GM12801 (cell line): Measurements from ENCODE around the gene KCNQ2.

Experiments
- CTCF ChIP-seq: IDR thresholded peaks from one replicate; pipeline ENCODE4 v1.5.1; 2011; ENCODE audit warnings: control low read depth; ENCODE audit not compliant: insufficient read length; ENCODE audit errors: extremely low read depth

The KCNQ2 gene

GRCh38 chr20:63406011-63406410, 66.4 kb downstream of the KCNQ2 start:
- no peak for TF ChIP-seq CTCF

DNA sequence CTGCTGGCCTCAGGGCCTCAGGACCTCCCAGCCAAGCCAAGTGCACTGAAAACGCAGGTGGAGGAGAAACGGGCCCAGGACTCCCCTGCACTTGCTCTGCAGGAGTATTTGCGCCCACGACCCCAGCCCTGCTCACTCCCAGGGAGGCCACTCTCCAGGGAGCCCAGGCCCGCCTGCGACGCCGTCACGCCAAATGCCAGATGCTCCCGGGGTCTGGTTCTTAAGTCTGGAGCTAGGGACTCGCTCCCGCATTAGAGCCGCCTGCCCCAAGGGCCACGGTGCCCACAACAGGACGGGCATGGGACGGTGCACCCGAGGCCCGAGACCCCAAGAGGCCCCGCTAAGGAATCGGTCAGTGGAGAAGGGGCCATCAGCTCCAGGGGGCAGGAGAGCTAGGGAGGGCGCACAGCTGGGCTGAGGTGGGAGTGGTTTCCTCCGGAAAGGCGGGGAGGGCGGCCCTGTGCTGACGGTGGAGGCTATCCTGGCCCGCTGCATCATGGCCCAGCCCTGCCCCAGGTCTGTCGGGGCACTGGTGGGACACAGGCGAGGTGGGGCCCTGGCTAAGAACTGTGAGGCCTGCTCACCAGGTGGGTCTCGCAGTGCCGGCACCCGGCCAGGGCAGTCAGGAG, 67.2 kb downstream of the KCNQ2 start:
- TF ChIP-seq CTCF, result no peak

- no peak for TF ChIP-seq CTCF
These were observed 68.0 kb downstream of the KCNQ2 start for GRCh38 chr20:63404129-63405085.

DNA sequence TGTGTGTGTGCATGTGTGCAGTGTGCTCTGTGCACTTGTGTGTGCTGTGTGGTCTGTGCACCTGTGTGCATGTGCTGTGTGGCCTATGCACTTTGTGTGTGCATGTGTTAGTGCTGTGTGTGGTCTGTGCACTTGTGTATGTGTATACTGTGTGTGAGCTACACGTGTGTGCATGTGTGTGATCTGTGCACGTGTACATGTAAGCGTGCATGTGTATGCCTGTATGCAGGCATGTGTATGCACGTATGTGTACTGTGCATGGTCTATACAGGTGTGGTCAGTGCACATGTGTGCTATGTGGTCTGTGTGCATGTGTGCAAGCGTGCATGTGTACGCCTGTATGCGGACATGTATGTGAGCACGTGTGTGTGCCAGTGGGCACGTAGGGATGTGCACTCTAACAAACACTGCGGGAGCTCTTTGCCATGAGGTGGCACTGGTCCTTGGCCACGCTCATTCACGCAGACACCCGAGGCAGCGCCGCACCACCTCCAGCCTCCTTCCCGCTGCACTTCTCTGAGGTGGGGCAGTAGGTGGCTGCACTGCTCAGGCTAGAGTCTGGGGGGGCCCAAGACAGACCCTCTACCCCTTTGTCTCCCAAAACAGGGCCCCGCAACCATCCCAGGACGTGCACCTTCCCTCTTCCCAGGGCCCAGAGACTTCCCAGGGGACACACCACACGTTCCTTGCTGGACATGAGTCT, 68.9 kb downstream of the KCNQ2 start:
- TF ChIP-seq CTCF, result no peak

- no peak for TF ChIP-seq CTCF
These were observed 69.6 kb downstream of the KCNQ2 start for GRCh38 chr20:63402860-63403220.

DNA sequence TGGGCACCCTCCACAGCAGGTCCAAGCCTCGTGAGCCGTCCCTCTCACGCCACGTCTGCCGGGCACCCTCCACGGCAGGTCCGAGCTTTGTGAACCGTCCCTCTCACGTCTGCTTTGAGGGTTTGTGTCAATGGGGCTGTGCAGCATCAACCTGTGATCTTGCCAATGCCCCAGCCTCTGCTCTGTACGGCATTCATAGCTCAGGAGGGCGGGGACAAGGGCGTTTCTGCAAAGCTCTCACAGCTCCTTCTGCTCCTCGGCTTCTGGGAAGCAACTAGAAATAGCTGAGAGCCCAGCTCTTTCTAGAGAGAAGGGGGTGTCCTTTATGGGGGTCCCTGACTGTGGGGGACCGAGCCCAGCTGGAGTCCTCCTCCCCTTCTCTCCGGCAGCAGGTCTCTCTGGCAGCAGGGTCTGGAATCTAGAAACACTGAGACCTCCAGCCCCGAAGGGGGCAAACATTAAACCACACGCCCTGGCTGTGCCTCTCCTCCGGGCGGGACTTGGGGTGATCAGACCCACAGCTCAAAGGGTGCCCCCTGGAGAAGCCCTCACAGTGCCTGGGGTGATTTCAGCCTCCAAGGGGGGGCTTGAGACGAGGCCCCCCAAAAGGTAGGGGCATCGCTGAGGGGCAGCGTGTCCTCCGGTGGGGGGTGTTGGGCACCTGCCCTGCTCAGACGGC, 70.1 kb downstream of the KCNQ2 start:
- no peak for TF ChIP-seq CTCF
